Measurements from ENCODE around the gene FCHO1.
"Not testable (repeated sequence)": the region's sequence is repeated elsewhere in the genome, so short reads cannot be mapped to it uniquely, and the experiment has no call there.

Gene FCHO1

DNA sequence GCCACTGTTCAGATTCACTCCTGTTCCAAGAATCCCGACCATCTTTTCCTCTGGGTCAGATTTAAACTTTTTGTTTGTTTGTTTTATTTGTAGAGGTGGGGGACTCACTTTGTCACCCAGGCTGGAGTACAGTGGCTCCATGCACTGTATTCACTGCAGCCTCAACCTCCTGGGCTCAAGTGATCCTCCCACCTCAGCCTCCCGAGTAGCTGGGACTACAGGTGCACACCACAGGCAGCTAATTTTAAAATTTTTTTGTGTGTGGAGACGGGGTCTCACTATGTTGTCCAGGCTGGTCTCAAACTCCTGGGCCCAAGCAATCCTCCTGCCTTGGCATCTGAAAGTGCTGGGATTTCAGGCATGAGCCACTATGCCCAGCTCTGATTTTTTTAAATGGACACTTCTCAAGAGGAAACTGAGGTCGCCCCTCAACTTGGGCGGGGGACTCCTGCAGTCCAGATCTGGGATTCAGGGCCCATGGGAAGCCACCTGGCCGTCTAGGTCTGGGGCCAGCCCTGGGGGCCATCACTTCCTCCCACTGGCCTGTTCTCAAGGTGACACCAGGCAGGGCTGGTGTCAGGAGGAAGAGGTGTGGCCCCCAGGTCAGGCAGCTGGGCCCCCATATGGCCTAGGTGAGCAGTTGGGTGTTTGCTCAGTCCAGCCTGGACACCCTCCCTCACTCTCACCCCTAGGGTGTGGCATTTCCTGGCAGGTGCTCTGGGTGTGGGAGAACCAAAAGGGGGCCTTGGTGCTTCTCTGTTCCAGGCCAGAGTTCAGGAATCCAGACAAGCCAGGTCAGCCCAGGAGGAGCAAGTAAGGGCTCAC, 44.9 kb downstream of the FCHO1 start:
- DNase-seq: no peak

DNA sequence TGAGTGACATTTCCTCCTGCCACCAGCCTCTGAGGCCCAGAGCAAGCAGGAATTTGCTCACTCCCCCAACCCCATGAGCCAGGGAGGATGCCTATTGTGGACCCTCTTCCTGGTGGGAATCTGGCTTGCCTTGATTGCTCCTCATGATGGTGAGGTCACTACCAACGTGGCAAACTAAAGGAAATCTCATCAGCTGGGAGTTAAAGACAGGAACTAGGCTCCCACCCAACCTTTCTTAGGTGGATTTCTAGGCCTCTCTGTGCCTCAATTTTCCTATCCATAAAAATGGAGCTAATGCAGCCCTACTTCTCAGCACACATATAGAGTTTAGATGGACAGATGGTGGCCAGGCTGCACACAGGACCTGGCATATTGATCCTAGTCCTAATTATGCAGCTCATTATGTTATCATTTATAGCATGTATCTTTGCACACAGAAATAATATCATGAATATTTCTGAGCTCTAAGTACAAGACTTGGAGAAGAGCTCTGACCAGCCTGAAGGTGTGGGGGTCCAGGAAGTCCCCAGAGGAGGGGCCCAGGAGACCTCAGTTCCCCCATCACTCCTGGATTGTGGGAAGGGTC, 45.7 kb downstream of the FCHO1 start:
- DNase-seq: no peak

DNA sequence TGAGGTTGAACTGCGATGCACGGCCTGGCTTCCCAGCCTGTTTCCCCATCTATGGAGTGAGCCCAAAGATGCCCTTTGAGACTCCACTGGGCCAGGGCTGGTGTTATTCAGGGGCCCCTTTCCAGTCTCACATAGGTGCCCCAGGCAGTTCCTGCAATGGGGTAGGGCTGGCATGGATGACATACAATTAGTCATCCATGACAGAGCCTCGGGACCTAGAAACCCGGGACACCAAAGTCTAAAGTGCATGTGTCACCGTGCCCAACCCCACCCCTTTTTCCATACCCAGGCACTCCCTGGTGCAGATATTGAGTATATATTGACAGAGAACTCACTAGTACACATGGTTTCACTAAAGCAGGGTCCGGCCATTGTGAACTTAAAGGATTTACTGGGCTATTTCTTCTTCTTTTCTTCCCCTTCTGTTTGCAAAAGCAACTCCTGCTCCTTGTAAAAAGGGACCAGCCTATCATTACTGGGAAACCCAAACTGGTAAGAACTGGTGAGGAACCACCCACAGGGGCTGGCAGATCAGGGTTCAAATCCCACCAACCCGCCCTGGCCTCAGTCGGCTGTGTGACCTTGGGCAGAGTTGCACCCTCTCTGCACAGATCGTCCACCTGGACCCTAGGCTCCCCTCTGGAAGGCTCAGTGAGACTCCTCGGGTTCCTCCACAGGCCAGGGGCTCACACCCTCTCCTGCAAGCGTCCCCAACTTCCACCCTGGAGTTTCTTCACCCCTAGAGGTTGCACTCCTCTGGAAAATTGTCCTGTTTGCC, 46.3 kb downstream of the FCHO1 start:
- no peak for DNase-seq

DNA sequence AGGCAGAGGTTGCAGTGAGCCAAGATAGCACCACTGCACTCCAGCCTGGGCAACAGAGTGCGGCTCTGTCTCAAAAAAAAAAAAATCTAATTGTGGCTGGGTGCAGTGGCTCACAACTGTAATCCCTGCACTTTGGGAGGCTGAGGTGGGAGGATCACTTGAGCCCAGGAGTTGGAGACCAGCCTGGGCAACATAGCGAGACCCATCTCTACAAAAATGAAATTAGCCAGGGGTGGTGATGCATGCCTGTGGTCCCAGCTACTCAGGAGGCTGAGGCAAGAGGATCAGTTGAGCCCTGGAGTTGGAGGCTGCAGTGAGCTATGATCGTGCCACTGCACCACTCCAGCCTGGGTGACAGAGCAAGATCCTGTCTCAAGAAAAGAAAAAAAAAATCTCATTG, 47.3 kb downstream of the FCHO1 start:
- DNase-seq: not testable (repeated sequence)

DNA sequence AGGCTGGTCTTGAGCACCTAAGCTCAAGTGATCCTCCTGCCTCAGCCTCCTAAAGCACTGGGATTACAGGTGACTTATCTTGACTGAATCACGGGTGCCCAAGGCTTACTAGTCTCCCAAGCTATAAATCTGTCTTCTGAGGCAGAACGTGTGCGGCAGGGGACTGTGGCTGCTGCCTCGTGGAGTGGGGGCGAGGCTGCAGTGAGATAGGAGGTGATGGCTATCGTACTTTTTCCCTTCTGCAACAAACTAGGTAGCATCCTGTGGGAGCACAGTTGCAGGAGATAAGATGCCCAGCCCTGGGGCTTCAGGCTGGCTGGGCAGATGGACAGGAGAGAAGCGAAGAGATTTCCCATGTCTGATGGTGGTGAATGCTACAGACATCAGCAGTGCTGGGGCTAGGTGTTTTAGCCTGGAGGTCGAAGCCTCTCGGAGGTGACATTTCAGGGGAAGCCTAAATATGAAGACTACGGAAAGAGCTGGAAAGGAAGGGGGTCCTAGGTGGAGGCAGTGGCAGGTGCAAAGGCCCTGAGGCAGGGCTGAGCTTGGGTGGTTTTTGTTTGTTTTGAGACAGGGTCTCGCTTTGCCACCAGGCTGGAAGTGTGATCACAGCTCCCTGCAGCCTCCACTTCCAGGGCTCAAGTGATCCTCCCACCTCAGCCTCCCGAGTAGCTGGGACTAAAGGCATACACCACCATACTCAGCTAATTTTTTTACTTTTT, 51.0 kb downstream of the FCHO1 start:
- DNase-seq: no peak

DNA sequence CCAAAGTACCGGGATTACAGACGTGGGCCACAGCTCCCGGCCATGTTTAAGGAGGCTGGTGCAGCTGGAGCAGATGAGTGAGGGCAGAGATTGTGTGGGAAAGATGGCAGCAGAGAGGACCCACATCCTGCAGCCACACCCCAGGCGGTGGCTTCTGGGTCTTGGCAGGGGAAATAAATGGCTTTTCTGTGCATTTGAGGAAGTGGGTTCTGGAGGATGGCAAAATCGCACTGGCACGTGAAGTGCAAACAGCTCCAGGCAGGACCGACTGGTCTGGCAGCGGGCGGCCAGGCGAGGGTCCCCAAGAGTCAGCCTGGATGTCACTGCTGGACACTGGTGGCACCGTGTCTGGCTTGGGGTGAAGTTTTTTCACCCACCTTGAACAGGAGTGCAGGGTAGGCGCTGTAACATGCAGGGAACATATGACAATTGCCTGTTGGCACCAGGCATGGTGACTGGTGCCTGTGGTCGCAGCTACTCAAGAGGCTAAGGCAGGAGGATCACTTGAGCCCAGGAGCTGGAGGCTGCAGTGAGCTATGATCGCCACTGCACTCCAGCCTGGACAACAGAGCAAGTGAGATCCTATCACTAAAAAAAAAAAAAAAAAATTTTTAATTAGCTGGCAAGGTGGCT, 52.1 kb downstream of the FCHO1 start:
- DNase-seq: no peak

DNA sequence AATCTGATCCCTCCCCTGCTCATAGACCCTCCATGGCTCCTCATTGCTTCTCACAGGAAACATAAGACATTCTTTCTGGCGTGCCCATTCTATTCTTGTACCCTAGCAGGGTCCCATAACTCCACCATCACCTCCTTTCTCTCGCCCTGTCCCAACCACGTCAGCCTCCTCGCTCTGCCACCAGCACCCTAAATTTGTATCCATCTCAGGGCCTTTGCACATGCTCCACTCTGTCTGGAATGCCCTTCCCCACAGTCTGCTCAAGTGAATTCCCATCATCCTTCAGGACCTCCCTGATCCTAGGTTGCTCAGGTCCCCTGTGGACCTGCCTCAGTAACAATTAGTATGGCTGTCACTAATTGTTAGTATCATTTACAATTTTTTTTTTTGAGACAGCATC, 54.1 kb downstream of the FCHO1 start:
- no peak for DNase-seq

DNA sequence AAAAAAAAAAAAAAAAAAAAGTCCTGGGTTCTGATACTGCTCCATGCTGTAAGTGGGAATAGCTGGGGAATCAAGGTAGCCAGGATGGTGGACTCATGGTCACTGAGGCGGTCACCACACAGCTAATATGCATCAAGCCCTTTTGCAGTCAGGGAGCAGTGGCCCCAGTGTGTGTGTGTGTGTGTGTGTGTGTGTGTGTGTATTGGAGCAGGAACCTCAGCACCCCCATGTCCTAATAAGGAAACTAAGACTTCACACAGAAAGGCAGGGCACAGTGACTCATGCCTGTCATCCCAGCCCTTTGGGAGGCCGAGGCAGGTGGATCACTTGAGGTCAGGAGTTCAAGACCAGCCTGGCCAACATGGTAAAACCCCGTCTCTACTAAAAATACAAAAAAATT, 55.7 kb downstream of the FCHO1 start:
- DNase-seq: no peak

DNA sequence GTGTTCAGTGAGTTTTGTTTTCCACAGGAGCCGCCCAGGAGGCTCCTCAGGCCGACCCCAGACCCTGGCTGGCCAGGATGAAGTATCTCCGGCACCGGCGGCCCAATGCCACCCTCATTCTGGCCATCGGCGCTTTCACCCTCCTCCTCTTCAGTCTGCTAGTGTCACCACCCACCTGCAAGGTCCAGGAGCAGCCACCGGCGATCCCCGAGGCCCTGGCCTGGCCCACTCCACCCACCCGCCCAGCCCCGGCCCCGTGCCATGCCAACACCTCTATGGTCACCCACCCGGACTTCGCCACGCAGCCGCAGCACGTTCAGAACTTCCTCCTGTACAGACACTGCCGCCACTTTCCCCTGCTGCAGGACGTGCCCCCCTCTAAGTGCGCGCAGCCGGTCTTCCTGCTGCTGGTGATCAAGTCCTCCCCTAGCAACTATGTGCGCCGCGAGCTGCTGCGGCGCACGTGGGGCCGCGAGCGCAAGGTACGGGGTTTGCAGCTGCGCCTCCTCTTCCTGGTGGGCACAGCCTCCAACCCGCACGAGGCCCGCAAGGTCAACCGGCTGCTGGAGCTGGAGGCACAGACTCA, 56.5 kb downstream of the FCHO1 start:
- DNase-seq: no peak

DNA sequence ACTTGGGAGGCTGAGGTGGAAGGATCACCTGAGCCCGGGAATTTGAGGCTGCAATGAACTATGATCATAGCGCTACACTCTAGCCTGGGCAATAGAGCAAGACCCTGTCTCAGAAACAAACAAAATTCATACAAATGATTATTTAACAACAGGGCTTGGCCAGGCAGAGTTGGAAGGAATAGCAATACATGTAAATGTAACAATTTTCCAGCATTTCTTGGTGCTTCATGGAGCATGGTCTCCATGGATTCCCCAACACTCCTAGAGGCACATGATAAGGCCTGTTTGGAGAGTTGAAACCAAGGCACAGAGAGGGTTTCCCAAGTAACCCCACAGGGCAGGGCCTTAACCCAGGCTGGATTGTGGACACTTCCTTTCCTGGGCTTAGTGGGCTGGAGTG, 59.8 kb downstream of the FCHO1 start:
- no peak for DNase-seq

DNA sequence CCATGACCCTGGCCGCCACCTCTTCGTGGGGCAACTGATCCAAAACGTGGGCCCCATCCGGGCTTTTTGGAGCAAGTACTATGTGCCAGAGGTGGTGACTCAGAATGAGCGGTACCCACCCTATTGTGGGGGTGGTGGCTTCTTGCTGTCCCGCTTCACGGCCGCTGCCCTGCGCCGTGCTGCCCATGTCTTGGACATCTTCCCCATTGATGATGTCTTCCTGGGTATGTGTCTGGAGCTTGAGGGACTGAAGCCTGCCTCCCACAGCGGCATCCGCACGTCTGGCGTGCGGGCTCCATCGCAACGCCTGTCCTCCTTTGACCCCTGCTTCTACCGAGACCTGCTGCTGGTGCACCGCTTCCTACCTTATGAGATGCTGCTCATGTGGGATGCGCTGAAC, 60.4 kb downstream of the FCHO1 start:
- DNase-seq: no peak

DNA sequence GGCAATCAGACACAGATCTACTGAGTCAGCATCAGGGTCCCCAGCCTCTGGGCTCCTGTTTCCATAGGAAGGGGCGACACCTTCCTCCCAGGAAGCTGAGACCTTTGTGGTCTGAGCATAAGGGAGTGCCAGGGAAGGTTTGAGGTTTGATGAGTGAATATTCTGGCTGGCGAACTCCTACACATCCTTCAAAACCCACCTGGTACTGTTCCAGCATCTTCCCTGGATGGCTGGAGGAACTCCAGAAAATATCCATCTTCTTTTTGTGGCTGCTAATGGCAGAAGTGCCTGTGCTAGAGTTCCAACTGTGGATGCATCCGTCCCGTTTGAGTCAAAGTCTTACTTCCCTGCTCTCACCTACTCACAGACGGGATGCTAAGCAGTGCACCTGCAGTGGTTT, 60.8 kb downstream of the FCHO1 start:
- no peak for DNase-seq

DNA sequence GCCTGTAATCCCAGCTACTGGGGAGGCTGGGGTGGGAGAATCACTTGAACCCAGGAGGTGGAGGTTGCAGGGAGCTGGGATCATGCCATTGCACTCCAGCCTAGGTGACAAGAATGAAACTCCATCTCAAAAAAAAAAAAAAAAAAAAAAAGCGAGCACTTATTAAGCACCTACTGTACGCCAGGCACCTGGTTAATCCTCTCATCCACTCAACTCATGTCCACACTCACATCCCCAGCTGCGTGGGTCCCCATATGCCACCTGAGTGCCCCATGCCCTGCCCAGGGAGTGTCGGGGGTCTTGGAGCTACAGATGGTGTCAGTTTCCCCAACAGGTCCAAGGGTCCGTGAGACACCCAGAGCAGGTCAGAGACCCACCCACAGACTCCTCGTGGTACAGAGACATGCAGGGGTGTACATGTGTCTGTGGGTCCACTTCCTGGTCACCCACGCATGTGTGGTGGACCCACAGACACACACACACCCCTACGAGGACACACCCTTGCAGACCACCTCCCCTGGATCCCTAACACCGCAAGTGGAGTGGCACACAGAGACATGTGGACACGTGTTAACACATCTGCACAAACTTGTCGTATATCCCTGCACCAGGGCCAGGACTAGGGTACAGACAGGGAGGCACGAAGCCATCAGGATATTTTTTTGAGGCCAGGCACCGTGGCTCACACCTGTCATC, 66.5 kb downstream of the FCHO1 start:
- DNase-seq: no peak

DNA sequence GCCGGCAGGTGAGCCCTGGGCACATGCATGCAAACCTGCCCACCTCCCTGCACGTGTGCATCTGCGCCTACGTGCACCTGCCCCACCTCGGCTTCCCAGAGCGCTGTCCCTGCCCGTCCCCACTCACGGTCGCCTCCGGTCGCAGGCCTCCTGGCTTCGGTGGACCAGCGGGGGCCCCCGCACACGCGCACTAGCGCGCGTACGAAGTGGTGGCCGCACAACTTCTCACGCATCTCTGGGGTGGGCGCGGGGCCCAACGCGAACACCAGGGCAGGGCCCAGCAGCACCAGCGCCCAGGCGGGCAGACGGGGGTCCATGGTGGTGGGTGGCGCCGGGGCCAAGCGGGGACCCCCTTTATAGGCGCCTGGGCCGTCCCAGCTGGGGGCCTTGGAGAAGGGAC, 69.9 kb downstream of the FCHO1 start, which contains the start of gene INSL3:
Gene INSL3 (minus strand): TSS at position 330 of the 400 bp plus-strand sequence. CDS start 13 bp downstream, at position 317.
- DNase-seq: no peak

DNA sequence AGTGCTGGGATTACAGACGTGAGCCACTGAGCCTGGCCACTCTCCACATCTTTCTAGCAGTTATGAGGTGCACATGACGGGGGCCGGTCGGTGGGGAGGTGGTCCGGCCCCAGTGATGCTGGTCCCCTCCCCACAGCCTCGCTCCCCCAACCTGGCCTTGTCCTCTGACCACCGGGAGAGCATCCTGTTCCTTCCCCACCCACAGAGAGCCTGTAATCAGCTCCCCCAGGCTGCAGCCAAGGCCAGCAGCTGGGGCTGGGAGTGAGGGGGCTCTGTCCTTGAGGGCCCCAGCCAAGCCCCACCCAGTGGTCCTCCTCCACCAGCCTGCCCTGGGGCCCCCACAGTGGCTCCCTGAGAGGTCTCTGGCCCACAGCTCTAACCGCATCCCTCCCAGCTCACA, 73.1 kb downstream of the FCHO1 start:
- no peak for DNase-seq

DNA sequence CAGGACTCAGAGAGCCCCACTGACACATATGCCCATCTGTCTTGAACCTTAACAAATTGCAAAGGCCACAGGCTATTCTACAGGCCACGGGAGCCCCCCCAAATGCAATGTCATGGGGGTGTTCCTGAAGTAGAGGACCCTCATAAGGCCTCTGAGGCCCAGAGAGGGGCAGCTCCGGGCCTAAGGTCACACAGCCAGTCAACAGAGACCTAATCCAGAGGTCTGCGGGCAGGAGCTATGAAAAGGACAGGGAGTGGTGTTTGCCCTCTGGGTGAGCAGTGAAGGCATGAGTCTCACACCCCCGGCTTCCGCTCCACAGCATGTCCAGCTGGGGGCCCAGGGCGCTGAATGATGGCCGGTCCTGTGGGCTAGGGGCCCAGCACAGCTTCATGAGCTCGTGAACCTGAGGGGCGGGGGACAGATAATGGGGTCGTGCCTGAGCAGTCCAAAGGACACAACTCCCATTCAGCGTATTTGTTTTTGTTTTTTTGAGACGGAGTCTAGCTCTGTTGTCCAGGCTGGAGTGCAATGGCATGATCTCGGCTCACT, 75.3 kb downstream of the FCHO1 start:
- no peak for DNase-seq

DNA sequence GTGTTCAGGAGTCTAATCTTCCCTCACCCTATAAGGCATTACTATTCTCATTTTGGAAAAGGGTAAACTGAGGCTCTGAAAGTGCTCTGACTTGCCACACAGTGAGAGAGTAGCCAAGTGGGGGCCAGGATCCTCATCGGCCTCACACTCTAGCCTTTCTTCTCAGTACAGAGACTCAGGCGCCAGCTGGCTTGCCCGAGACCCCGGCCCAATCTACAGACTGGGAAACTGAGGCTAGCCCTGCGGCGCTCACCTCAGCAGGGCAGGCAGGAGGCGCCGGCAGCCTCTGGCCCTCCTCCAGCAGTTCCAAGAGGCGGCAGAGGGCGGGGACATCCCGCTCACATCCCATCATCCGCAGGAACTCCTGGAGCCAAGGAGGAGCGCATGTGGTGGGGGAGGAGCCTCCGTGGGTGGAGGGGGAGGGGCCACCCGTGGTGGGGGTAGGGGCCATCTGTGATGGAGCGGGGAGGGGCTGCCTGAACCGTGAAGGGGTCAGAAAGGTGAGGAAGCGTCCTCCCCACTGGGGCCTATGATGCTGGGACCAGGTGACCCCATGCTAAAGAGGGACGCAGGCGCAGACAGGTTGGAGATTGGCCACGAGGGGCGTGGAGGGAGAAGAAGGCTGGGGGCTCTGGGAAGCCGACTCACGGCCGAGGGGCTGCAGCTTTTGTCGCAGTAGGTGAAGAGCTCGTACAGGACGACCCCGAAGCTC, 78.7 kb downstream of the FCHO1 start:
- DNase-seq: peak; percentile 58

DNA sequence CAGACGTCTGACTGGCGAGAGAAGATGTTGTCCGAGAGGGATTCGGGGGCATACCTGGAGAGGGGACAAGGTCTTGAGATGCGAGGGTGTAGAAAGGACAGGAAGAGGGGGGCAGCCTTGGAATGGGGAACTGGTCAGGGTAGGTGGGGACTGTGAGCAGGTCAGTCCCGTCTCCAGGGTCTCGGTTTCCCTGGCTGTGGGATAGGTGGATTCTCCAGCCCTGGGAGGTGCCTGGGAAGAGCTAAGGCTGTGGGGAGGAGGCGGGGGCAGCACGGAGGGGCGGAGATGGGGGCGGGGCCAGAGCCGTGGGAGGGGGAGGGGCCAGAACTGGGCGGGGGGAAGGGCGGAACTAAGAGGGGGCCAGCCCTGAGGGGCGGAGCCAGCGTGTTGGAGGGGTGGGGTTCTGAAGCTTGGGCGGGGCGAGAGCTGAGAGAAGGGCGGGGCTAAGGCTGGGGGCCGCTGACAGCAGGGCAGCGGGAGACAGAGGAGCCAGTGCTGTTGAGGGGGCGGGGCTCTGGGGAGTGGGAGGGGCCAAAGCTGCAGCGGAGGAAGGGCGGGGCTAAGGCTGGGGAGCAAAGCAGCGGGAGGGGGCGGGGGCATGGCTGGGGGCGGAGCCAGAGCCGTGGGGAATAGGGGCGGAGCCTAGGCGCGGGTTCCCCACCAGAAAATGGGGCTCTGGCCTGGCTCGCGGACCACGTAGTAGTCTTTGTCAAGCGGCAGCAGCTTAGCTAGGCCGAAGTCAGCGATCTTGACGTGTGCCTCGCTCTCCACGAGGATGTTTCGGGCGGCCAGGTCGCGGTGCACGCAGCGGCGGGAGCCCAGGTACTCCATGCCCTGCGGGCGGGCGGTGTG, 79.5 kb downstream of the FCHO1 start:
- peak; percentile 58 for DNase-seq

DNA sequence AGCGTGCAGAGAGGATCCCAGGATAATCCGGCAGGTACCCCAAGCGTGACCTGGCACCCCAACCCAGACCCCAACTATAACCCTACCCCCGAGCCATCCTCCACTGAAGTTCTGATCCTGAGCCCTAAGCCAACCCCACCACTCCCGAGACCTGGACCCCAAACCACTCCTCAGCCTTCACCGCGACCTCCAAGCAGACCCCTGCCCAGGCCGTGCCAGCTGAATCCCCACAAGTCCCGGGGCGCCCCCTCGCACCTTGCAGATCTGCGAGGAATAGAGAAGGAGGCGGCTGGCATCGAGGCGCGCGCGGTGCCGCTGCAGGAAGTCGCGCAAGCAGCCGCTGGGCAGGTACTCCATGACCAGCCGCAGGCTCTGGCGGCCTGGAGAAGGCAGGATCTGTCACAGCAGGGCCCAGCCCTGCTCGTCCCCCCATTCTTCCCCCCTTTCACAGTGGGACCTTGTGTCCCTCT, 80.2 kb downstream of the FCHO1 start:
- no peak for DNase-seq

Measured in NCI-H526 treated with DMSO at 0.1 percent for 48 hours (cell line).